Measurements from ENCODE around the gene PRKCH. TPM values are rescaled to one million over a fixed set of nuclear protein-coding genes. Genes with fewer than 3 reads are reported as not detected.

The PRKCH gene
- total RNA-seq, 2 donors from 2014 or later, result 24.6 to 73.6 TPM

DNA sequence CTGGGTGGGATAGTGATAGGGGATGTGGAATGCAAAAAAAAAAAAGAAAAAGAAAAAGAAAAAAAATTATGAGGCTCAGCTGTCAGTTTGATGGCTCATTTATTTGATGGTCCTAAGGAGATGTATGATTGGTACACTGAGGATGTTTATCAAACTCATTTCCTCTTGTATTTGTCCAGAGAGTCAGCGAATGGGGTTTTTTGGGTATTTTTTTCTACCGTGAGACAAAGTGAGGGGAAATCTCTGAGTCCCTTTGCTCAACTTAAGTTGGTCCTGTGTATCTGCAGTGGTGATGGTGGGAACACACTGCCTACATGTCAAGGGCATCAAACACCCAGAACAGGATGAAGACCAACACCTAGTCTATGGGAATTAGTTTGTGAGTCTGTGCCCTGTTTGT lies 197.0 kb downstream of the PRKCH start:
- TF ChIP-seq, protein P1, sequence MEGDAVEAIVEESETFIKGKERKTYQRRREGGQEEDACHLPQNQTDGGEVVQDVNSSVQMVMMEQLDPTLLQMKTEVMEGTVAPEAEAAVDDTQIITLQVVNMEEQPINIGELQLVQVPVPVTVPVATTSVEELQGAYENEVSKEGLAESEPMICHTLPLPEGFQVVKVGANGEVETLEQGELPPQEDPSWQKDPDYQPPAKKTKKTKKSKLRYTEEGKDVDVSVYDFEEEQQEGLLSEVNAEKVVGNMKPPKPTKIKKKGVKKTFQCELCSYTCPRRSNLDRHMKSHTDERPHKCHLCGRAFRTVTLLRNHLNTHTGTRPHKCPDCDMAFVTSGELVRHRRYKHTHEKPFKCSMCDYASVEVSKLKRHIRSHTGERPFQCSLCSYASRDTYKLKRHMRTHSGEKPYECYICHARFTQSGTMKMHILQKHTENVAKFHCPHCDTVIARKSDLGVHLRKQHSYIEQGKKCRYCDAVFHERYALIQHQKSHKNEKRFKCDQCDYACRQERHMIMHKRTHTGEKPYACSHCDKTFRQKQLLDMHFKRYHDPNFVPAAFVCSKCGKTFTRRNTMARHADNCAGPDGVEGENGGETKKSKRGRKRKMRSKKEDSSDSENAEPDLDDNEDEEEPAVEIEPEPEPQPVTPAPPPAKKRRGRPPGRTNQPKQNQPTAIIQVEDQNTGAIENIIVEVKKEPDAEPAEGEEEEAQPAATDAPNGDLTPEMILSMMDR (IDR thresholded peaks at IDR 0.05), result no peak
- no peaks in the 10 kb centered on the region for H3K9me3 ChIP-seq
- H3K4me3 ChIP-seq, result no peak overlapping the region
- ATAC-seq (ENCODE audit: insufficient number of reproducible peaks, low FRiP score, low read depth) (no peak), DNase-seq (ENCODE audit: low spot score) (no peak)
- H3K36me3 ChIP-seq, result no peaks in the 10 kb centered on the region
- H3K4me1 ChIP-seq (ENCODE audit: control insufficient read depth in 1 of 2, low read depth in 2 of 2), result peaks cover 16 to 36% of the 10 kb centered on the region in 2 donors
- H3K27ac ChIP-seq, result no peak overlapping the region
- no peaks in the 10 kb centered on the region for H3K27me3 ChIP-seq (replicated peaks; ENCODE audit: insufficient read depth)

DNA sequence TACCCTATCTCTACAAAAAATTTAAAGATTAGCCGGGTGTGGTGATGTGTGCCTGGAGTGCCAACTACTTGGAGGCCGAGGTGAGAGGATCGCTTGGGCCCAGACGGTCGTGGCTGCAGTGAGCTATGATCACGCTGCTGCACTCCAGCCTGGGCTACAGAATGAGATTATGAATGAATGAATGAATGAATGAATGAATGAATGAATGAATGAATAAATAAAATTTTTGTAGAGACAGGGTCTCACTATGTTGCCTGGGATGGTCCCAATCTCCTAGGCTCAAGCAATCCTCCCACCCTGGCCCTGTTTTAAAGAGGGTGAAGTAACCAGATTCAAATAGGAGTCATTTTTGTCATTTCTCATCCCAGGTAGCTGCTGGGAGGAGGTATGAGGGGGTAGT lies 197.7 kb downstream of the PRKCH start:
- Histone ChIP-seq H3K27me3 (replicated peaks; ENCODE audit: insufficient read depth) (no peaks in the 10 kb centered on the region), H3K27ac (no peak overlapping the region), H3K4me1 (ENCODE audit: control insufficient read depth in 1 of 2, low read depth in 2 of 2) (peaks cover 23 to 43% of the 10 kb centered on the region in 2 donors), H3K9me3 (no peaks in the 10 kb centered on the region), H3K4me3 (no peak overlapping the region), H3K36me3 (no peaks in the 10 kb centered on the region)
- DNase-seq (ENCODE audit: low spot score) (no peak), ATAC-seq (ENCODE audit: insufficient number of reproducible peaks, low FRiP score, low read depth) (no peak)
- TF ChIP-seq, protein P1 (IDR thresholded peaks at IDR 0.05), result no peak

DNA sequence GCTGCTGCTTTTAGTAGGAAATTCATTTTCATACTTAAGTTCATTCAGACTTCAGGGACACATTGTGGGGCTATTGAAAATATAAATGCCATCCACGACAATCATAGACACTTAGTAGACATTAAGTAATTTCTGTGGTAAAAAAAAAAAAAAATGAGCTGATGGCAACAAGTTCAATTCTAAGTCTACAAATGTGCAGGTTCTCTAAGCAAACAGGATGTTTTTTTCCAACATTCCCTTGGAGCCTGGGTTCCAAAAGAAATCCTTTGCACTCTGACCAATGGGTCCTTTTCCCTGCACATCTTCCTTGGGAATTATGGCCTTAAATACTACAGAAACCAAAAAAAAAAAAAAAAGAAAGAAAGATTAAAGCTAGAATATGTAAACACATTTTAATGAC lies 198.4 kb downstream of the PRKCH start:
- no peak overlapping the region for H3K27ac ChIP-seq
- DNase-seq (ENCODE audit: low spot score) (no peak), ATAC-seq (ENCODE audit: insufficient number of reproducible peaks, low FRiP score, low read depth) (no peak)
- no peak overlapping the region for H3K4me3 ChIP-seq
- peaks cover 29 to 49% of the 10 kb centered on the region in 2 donors for H3K4me1 ChIP-seq (ENCODE audit: control insufficient read depth in 1 of 2, low read depth in 2 of 2)
- TF ChIP-seq, protein P1 (IDR thresholded peaks at IDR 0.05), result no peak
- H3K9me3 ChIP-seq, result no peaks in the 10 kb centered on the region
- H3K27me3 ChIP-seq (replicated peaks; ENCODE audit: insufficient read depth), result no peaks in the 10 kb centered on the region
- H3K36me3 ChIP-seq, result no peaks in the 10 kb centered on the region

DNA sequence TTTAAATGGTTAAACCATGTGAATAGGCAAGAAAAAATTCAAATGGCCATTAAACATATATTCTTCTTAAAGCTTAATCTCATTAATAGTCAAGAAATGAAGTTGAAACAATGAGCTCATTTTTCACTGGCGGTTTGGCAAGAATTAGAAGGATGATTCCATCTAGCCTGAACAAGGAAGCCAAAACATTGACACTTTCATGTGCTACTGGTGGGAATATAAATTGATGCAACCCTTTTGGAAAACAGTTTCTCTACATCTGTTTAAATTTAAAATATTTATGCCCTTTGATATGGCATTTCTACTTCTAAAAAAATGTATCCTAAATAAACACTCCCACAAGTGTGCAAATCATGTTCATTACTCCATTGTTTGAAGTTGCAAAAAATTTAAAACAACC lies 199.2 kb downstream of the PRKCH start:
- no peaks in the 10 kb centered on the region for H3K36me3 ChIP-seq
- no peak for ATAC-seq (ENCODE audit: insufficient number of reproducible peaks, low FRiP score, low read depth)
- H3K27ac ChIP-seq, result no peak overlapping the region
- no peaks in the 10 kb centered on the region for H3K27me3 ChIP-seq (replicated peaks; ENCODE audit: insufficient read depth)
- no peak overlapping the region for H3K4me3 ChIP-seq
- DNase-seq (ENCODE audit: low spot score), result no peak
- H3K4me1 ChIP-seq (ENCODE audit: control insufficient read depth in 1 of 2, low read depth in 2 of 2), result peaks cover 35 to 55% of the 10 kb centered on the region in 2 donors
- no peaks in the 10 kb centered on the region for H3K9me3 ChIP-seq
- TF ChIP-seq, protein P1 (IDR thresholded peaks at IDR 0.05), result no peak

DNA sequence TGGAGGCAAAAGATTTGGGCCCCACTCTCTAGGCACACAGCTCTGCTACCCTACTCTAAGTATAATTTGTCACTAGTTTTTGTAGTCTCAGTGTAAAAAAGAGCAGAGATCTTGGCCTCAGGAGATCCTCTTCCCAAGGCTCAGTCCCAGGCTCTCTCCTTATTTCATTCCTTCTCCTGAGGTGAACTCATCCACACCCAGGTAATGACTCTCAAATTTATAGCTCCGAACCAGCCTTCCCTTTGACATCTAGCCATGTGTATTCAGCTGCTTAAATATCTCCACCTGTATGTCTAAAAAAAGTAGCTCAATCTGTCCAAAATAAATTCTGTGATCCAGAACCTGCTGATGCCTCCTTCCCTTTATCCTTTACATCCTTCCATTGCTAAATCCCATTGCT lies 200.4 kb downstream of the PRKCH start:
- DNase-seq (ENCODE audit: low spot score), result no peak
- Histone ChIP-seq H3K27ac (no peak overlapping the region), H3K36me3 (no peaks in the 10 kb centered on the region), H3K4me1 (ENCODE audit: control insufficient read depth in 1 of 2, low read depth in 2 of 2) (peaks cover 36 to 55% of the 10 kb centered on the region in 2 donors), H3K27me3 (replicated peaks; ENCODE audit: insufficient read depth) (no peaks in the 10 kb centered on the region), H3K9me3 (no peaks in the 10 kb centered on the region), H3K4me3 (no peak overlapping the region)
- no peak for ATAC-seq (ENCODE audit: insufficient number of reproducible peaks, low FRiP score, low read depth)
- TF ChIP-seq, protein P1 (IDR thresholded peaks at IDR 0.05), result no peak

Measured in thoracic aorta (tissue), 2 donors.